HG03571 (cell line): ENCODE data around the gene KMT5C.

Experiments
- ATAC-seq: cut with Tn5 transposase; IDR thresholded peaks from one replicate; pipeline ENCODE4 v1.9.1; 2021; ENCODE audit not compliant: unreplicated experiment

KMT5C gene

DNA sequence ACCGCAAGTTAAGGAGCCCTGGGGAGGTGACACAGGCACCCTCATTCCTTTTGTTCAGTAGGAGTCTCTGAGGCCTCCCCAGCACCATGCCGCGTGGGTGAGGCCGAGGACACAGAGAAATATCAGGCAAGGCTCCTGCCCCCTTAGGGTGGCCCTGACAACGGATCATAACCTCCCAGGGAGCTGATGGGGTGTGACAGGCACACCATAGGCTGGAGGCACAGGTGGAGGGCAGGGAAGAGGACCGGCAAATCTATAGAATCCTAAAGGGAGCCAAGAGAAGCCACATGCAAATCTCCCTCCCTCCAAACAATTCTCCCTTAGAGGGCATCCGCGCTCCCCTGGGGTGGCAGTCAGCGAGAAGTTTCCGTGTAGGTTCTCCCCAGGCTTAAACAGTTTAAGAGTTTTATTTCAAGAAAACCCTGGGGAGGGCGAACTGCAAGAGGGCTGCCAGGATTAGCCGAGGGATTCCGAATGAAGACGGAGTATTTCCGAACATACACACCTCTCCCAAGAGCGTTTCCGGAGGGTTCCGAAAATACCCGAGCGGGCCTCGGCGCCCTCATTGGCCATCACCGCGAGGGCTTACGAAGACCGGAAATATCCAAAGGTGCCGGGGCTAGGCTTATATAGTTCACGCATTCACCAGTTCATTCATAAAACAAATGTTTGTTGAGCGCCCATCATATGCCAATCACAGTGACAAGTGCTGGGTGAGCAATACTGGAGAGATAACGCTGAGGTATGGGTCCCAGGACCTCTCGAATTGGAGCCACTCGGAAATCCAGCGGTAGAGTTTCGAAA lies 45.4 kb downstream of the KMT5C start:
- peak; percentile 43 for ATAC-seq

DNA sequence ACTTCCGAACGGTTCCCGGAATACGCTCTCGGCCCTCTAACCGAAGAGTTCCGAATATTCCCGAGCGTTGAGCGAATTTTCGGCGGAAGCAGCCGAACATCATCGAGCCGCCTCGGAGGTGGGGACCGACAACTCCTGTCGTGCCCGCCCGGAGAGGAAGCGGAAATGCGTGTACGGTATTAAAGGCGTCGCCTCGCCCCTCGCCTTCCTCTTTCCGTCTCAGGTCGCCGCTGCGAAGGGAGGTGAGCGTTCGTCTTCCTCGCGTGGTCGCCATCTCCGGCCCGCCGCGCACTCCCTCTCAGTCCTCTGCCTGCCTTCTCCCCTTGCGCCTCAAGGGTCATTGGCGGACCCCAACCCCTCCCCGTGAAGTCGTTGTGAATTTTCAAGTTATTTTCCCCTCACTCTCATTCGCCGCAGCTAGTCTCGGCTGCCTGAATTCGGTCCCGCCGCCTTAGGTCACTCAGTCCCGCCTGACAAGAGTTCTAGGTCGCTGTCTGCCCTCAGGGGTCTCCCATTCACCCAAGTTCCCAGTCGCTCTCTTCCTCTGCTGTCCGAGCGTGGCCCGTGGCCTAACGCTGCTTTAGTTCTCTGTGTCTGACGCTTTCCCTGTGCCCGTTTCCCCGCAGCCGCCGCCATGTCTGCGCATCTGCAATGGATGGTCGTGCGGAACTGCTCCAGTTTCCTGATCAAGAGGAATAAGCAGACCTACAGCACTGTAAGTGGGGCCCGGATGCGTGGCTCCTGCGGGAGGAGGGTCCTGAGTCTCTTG lies 46.2 kb downstream of the KMT5C start, which contains the start of gene RPL28:
TSS of gene RPL28 (plus strand) at position 209 of the 769 bp plus-strand sequence. CDS start at position 635, 426 bp downstream.
- ATAC-seq, result peak; percentile 58

DNA sequence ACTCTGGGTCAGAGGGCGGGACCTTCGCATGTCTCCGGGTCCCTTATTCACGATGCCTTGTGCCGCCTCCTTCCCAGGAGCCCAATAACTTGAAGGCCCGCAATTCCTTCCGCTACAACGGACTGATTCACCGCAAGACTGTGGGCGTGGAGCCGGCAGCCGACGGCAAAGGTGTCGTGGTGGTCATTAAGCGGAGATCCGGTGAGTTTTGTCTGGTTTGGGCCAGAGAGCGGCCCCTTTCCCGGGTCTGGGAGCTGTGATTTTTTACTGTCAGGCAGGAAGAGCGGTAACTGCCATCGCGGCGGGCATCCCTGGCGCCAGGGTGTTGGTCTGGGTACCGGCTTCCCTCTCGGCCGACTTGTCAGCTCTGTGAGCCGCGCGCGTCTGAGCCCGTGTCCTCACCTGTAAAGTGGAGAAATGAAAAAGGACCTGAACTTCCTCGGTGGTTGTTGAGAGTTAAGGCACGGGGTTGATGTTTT lies 46.9 kb downstream of the KMT5C start:
- ATAC-seq, result no peak

DNA sequence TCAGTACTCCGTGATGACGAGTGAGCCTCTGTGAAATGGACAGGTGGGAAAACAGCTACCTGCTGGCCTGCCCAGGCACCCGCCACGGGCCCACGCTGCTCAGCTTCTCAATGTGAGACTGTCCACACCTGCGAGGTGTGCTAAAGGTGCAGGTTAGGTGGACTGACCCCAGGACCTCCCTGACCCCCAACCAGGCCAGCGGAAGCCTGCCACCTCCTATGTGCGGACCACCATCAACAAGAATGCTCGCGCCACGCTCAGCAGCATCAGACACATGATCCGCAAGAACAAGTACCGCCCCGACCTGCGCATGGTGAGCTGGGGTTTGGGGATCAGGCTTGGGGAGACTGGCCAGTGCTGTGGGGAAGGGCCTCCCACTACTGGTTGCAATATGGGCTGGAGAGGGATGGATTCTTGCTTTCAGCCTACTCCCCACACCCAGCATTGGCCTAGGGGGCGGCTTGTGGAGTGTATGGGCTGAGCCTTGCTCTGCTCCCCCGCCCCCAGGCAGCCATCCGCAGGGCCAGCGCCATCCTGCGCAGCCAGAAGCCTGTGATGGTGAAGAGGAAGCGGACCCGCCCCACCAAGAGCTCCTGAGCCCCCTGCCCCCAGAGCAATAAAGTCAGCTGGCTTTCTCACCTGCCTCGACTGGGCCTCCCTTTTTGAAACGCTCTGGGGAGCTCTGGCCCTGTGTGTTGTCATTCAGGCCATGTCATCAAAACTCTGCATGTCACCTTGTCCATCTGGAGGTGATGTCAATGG lies 48.2 kb downstream of the KMT5C start:
- no peak for ATAC-seq

DNA sequence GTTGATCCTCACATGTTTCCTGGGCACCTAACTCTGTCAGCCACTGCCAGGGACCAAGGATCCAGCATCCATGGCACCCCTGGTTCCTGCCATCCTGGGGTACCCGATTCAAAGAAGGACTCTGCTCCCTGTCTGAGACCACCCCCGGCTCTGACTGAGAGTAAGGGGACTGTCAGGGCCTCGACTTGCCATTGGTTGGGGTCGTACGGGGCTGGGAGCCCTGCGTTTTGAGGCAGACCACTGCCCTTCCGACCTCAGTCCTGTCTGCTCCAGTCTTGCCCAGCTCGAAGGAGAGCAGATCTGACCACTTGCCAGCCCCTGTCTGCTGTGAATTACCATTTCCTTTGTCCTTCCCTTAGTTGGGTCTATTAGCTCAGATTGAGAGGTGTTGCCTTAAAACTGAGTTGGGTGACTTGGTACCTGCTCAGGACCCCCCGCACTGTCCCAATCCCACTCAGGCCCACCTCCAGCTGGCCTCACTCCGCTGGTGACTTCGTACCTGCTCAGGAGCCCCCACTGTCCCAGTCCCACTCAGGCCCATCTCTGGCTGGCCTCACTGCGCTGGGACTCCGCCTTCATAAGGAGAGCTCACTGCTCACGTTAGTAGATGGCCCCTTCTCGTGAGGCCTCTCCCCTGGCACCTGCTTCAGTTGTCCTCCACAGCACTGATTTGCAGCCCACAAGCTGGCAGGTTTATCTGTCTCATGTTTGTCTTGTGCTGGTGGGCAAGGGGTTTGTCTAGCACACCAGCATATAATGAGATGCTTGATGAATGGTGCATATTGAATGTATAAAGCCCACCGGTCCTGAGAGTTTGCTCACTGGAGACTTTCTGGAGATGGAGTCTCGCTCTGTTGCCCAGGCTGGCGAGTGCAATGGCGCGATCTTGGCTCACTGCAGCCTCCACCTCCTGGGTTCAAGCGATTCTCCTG lies 50.0 kb downstream of the KMT5C start:
- no peak for ATAC-seq

DNA sequence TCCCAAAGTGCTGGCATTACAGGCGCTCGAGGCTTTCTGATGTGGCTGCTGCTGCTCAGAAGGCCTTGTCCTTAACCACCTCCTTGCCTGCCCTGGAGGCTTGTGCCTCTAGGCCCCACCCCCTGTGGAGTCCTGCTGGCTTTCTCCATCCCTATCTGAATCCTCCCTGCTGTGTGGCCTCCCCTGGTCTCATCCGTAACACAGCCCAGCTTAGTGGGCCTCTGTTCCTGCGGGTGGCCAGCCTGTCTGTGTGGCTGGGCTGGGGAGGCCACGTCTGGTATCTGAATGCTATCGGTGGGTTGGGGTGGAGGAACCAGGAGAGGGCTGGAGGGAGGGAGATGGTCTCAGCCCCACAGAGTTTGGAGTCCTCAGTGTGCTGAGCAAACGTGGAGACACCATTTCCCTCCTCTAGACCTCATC lies 50.8 kb downstream of the KMT5C start:
- ATAC-seq, result no peak

DNA sequence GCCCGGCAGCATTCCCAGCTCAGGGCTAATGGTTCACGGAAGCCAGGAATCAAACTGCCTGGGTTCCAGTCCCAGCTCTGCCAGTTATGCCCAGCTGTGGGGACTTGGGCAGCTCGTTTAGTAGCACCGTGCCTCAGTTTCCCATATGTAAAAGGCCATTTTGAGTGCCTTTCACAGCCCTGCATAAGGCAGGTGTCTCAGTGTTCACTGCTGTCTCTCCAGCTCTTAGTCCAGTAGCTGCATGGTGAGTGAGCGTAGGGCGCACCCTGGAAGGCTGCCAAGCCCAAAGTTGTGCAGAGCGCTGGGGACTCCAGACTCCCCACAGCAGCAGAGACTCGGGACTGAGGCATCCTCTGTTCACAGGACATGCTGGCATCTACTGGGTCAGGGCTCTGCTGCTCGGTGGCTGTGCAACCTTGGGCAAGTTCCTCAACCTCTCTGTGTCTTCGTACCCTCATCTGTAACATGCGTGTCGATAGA lies 51.6 kb downstream of the KMT5C start:
- no peak for ATAC-seq

DNA sequence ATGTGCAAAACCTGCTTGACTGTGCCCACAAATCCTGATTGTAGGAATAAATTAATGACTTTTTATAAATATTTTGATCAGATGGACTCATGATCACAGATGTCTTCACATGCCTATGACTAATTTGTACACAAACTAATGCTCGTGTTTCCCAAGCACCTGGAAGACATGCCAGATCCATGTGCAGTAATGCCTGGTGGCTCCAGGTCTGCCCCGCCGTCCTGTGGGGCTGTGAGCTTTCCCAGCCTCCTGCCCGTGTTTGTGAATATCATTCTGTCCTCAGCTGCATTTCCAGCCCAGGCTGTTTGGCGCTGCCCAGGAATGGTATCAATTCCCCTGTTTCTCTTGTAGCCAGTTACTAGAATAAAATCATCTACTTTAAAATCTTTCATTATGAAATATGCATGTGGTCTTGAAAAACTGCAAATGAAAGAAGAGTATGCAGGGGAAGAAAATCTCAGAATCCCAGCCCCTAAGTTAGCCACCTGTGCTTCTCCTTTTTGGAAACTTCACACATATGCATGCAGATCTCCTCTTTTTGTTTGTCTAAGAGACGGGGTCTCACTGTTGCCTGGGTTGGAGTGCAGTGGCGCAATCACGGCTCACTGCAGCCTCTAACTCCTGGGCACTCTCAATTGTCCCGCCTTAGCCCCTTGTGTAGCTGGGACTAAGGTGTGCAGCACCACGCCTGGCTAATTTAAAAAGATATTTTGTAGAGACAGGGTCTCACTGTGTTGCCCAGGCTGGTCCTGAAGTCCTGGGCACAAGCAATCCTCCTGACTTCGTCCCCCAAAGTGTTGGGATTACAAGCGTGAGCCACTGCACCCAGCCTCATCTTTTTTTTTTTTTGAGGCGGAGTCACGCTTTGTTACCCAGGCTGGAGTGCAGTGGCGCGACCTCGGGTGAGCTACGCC lies 52.3 kb downstream of the KMT5C start:
- ATAC-seq, result no peak

DNA sequence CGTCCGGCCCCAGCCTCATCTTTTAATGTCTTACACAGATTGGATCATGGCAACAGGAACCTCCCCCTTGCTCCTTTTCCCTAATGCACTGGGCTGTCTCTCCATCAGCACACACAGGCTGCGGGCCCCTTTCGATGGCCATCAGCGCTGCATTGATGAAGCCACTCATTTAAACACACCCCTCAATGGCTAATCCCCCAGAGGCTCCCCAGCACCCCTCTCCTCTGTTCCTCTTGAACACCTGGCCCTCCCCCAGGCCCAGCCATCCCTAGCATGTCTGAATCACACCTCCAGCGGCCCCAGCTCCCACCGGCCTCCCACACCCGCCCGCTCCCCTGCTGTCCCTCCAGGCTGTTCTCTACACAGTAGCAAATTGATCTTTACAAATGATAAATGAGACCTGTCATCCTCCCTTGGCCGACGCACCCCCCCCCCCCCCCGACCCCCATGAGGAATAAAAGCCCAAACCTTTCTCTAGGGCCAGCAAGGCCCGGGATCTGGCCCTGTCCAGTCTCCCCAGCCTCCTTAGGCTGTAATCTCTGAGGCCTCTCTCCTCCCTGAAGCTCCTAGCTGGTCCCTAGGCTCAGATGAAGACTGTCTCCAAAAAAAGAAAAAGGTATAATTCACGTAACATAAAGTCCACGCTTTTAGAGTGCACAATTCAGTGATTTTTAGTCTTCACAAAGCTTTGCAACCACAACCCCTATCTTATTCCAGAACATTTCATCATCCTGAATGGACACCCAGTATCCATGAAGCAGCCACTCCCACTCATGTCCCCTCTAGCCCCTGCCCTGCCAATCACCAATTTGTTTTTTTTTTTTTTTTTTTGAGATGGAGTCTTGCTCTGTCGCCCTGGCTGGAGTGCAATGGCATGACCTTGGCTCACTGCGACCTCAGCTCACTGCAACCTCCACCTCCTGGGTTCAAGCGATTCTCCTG lies 53.4 kb downstream of the KMT5C start:
- no peak for ATAC-seq
